Measurements from ENCODE around the gene ADAP2. TPM values are rescaled to one million over a fixed set of nuclear protein-coding genes. Genes with fewer than 3 reads are reported as not detected.

ADAP2 gene
- total RNA-seq, 1 donor from 2014 or later: 9.4 TPM

DNA sequence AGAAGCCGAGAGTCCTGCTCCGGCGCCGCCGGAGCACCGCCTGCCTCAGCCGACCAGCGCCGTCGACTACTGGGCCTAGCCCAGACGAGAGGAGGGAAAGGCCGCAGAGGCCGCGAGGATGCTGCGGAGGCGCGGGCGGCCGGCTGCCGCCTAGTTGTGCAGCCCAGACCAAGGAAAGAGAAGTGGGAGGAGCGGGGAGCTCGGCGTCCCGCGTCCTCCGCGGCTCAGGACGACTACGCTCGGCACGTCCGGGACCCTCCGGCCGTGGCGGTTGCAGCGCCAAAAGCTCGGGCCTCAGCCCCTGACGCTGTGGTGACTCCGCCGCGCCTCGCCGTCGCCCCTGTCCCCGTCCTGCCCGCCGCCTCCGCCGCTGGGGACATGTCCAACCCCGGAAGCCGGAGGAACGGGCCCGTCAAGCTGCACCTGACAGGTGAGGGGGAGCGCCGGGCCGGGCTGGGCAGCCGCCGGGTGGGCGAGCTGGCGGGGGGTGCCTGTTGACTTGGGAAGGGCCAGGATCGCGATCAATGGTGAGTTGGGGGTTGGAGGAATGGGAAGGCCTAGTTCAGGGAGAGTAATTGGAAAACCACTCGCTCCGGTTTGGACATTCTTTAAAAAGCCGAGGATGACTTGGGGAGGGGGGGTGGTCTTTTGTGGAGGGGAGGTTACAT is 86.8 kb downstream of the ADAP2 start:
- peaks cover 0 to 8% (median 4%) of the 10 kb centered on the region in 3 donors for H3K27me3 ChIP-seq (ENCODE audit: control insufficient read depth in 3 of 3, insufficient read depth in 3 of 3, low read length in 3 of 3)
- H3K4me1 ChIP-seq (ENCODE audit: control insufficient read depth in 3 of 3, insufficient read depth in 3 of 3, low read length in 3 of 3): no peaks in the 10 kb centered on the region
- peak overlapping the region; percentile 63 to 67 (median 64) for H3K4me3 ChIP-seq (ENCODE audit: low read length in 3 of 3)
- H3K9me3 ChIP-seq (ENCODE audit: control insufficient read depth in 3 of 3, low read length in 3 of 3): no peaks in the 10 kb centered on the region
- peak overlapping the region; percentile 22 to 74 (median 59) for H3K9ac ChIP-seq (ENCODE audit: low read depth in 1 of 3, low read length in 3 of 3)
- peak overlapping the region; percentile 44 for H3K27ac ChIP-seq (ENCODE audit: low read depth, low read length)
- H3K36me3 ChIP-seq (ENCODE audit: control insufficient read depth in 3 of 3, insufficient read depth in 3 of 3, low read length in 3 of 3): no peaks in the 10 kb centered on the region

Small RNA genes lying within 50 kb of the gene (small RNA-seq; reads per million reads assigned to genes)
- not detected for gene AC138207.3
- gene RN7SL138P: not detected

Other genes starting within 250 kb of the ADAP2 start
- 7.8 TPM for gene CRLF3, start 97.3 kb upstream of the ADAP2 start, total RNA-seq
- gene ATAD5, start 90.0 kb upstream of the ADAP2 start, total RNA-seq: 2.6 TPM
- 8.9 TPM for gene TEFM, start 15.7 kb upstream of the ADAP2 start, total RNA-seq
- 5.2 TPM for gene RNF135, start 49.1 kb downstream of the ADAP2 start, total RNA-seq
- 76.2 TPM for gene NF1, start 173.0 kb downstream of the ADAP2 start, total RNA-seq

Data from skeletal muscle tissue (tissue), 5 donors.